CD4-positive, alpha-beta T cell treated with Interleukin-17A for 4 hours (primary cell): Measurements from ENCODE around the gene GFAP.

ENCODE experiments used
- DNase-seq: peaks from one replicate; pipeline ENCODE4 v3.0.0-alpha.2; 2020; ENCODE audit warnings: mixed read lengths

GFAP gene

GRCh38 chr17:44912763-44913544 lies 2.3 kb downstream of the GFAP start:
- no peak for DNase-seq

DNA sequence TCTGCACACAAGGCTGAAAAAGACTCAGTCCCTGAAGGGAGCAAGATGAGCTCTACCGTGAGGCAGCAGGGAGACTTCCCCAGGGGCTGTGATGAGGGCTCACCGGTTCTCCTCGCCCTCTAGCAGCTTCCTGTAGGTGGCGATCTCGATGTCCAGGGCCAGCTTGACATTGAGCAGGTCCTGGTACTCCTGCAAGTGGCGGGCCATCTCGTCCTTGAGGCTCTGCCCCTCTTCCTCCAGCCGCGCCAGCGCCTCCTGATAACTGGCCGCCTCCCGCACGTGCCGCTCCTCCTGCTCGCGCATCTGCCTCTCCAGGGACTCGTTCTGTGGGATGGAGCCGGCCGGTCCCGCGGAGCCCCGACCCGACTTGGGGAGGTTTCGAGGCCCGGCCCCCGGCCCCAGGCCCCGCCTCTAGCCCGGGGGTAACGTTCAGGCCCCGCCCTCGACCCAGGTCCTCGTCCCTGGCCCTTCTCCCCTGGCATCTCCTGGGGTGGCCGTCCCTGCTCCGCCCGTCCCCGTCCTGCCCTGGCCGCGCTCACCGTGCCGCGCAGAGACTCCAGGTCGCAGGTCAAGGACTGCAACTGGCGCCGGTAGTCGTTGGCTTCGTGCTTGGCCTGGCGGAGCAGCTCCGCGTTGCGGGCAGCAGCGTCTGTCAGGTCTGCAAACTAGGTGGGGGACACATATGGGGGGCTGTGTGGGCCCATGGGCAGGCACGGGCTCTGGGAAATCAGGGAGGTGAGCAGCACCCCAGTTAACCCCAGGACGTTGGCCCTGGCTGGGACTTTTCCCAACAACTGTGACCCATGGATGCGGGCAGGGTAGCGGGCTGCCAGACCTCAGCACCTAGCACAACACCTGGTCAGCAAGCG lies 3.9 kb downstream of the GFAP start:
- peak; percentile 63 for DNase-seq

- no peak for DNase-seq
Observed at GRCh38 chr17:44910231-44911106, 4.8 kb downstream of the GFAP start.

GRCh38 chr17:44909681-44910144 lies 5.6 kb downstream of the GFAP start:
- DNase-seq: no peak

- DNase-seq: no peak
Observed at GRCh38 chr17:44908761-44909326, 6.5 kb downstream of the GFAP start.

GRCh38 chr17:44907729-44908470 lies 7.4 kb downstream of the GFAP start:
- DNase-seq: no peak

DNA sequence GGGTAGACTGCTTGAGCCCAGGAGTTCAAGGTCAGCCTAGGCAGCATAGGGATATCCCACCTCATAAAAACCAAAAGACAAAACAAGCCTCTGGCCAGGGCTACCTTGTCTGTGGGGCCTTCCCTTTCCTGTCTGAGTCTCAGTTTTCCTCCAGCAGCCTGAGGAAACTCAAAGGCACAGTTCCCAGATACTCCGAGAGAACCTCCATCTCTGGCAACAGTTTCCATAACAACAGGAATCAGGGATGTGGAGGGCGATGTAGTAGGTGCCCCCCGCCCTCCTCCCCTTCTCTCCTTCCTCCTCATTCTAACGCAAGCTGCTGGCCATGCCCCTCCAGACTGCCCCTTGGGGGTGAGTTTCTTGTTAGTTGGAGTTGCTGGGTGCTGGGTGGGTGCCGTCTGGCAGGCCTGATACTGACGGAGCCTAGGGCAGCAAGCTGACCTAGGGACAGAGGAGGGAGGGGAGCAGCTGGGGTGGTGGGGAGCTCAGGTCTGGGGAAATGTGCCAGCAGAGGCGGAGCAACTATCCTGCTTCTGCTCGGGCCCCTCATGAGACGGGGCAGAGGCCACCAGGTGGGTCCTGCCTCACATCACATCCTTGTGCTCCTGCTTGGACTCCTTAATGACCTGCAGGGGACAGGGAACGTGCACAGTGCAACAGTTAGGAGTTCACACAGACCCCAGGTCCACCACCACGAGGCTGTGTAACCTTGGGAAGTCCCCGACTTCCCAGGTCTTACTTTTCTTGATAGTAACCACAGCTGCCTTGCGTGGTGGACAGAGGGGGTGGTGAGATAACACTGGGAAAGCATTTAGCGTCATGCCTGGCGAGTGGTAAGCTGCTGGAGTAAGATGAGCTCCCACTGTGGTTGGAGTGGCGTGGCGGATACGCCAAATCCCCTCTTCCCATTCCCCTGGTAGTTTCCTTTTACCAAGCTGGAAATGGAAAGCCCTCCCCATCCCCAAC lies 8.3 kb downstream of the GFAP start:
- no peak for DNase-seq

DNA sequence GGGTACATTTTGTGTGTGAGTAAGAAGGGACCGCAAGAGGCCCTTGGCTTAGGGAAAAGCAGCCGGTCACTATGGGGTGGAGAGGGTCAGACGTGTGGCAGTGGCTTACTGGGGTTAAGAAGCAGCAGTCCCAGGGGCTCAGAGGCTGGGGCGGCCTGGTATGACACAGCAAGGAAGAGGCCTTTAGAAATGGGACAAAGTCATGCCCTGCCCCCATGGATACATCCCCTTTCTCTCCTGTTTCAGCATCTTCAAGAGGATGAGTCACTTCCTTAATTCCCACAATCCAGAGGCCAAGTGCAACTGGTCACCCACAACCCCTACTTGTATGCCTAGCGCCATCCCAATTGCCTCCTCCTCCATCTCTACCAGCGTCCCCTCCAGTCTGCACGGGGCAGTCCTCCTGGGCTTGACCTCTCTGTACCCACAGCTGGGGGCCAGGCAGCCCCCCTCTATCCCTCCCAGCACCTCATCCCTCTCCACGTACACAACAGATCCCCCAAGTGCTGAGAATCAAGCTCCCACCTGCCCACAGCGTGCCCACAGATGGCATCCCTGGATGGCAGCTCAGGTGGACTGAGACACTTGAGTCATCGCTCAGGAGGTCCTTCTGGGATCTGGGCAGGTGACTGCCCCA lies 9.2 kb downstream of the GFAP start:
- DNase-seq: no peak

DNA sequence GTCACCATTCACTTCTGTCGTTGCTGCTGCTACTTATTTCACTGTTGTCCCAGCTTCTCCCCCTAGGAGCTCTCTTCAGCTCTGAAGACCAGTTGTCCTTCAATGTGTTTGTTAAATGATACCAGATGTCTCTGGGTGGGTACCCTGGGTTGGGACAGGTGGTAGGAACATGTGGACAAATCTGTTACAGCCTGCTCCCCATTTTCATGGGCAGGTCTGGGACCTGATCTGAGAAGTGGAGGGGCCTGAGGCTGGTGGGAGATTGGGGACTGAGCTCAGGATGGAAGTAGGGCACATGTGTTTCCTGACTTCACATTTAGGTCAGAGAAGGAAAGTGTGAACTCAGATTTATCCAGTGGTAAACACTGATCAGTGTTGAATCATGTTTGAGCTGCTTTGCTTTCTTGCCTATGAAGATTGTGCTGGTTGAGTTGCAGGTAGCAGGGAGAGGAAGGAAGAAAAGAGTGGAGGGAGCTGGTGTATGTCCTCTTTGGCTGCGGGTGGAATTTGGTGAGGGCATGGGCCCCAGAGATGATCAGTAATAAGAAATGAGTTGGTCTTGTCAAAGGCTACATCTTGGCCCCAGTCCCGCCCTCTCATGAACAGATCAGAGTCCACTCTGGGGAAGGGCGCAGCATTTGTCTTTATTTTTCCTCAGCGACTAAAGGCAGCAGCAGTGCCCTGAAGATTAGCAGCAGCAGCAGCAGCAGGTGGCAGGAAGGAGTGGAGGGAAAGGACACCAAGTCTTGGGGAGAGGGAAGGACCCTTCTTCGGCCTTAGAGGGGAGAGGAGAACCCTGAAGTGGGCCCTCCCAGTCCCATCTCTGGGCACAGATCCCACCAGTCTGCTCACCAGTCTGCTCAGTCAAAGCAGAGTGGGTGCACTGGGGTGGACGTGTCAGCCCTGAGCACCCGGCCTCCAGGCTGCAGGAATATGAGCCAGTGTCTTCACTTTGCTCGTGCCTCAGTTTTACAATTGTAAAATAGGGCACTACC lies 10.0 kb downstream of the GFAP start:
- no peak for DNase-seq

DNA sequence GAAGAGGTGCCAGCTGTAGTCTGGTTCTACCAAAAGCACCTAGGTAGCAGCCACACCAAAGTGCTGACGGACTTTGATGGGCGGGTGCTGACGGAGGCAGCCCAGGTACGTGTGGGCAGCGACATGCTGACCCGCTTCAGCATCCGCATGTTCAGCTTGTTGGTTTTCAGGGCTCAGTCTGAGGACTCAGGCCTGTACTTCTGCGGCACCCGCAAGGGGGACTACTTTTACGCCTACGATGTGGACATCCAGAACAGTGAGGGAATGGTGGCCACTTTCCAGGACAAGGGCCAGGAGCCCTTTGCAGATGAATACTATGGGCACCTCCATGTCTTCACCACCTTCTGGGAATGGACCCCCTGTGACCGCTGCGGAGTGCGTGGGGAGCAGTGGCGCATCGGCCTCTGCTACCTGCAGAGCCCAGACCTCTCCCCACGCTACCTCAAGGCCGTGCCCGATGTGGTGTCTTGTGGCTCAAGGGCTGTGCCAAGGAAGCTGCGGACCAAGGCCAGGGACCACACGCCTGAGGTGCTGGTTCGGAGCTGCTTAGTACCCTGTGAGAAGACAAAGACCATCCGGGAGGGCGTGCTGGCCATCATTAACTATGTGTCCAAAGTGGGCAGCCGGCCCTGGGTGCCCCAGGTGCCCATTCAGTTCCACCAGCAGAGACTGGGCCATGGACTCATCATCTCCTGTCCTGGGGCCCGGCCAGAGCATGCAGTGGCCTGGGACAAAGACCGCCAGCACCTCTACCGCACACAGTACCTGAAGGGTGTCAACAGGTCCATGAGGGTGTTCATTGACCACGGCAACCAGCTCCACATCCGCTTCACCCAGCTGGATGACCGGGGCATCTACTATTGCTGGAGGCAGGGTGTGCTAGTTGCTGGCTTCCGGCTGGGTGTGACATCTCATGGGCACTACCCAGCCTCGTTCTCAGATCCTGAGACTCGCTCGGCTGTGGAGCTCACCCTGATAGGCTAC lies 11.0 kb downstream of the GFAP start:
- DNase-seq: no peak

GRCh38 chr17:44903012-44903685 lies 12.2 kb downstream of the GFAP start:
- DNase-seq: no peak

DNA sequence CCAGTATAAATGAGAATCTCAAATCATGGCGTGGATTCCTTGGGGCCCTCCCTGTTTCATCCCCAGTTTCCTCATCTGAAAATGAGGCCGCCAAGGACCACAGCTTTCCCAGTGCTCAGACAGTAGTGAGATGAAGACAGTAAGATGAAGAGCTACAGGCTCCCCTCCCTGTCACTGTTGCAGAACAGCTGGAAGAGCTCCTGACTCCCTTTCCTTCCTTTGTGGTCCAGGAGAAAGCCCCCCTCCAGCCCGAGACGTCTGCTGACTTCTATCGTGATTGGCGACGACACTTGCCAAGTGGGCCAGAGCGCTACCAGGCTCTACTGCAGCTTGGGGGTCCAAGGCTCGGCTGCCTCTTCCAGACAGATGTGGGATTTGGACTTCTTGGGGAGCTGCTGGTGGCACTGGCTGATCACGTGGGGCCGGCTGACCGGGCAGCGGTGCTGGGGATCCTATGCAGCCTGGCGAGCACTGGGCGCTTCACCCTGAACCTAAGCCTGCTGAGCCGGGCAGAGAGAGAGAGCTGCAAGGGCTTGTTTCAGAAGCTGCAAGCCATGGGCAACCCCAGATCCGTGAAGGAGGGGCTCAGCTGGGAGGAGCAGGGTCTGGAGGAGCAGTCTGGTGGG lies 13.1 kb downstream of the GFAP start:
- no peak for DNase-seq

DNA sequence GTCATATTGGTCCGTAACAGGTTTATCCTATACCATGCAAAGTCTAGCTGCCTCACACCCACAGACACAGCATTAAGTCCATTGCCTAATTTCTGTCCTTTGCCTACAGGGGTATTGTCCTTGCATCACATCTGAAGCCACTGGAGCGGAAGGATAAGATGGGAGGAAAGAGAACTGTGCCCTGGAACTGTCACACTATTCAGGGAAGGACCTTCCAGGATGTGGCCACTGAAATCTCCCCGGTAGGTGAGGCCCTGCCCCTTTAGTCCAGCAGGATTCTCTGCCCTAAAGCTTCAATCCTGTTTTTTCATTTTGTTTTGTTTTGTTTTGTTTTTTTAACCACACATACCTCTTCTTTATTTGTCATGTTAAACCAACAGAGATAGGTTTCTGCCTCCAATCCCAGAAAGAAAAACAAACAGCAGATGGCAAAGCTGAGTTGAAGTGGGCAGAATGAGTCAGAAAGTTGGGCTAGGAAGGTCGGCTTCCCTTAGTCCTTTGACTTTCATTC lies 13.8 kb downstream of the GFAP start:
- DNase-seq: no peak

- no peak for DNase-seq
Observed at GRCh38 chr17:44900894-44901293, 14.4 kb downstream of the GFAP start.

DNA sequence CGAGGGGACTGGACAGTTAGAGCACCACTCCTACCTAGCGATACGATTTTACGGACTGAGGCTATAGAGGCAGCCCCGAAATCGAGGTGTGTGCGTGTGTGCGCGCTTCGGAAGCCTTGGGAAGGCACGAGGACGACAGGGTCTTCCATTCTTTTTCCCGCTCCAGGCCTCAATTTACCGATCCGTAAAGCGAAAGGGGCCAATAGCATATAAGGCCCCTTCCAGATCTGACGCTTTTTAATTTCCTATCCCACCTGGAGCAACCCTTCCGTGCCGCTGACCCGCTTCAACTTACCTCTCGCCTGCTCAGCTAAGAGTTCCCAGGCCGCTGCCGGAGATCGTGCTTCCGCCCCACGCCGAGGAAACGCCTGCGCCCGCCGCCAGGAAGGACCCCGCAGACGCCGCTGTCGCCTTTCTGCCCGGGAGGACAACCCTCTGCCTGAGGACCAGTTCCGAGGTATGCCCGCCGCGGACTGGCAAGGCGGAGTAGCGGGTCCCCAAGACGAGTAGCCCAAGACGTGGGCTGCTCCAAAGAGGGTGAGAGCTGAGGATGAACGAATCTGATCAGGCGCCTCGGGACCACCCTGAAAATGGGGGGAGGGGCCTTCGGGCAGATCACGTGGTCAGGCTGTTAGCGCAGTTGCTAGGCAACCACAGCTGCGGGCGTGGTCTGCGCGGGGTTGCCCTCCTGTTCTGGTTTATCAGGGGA lies 16.1 kb downstream of the GFAP start, which contains the start of gene EFTUD2:
Gene EFTUD2, minus strand, starts transcription at position 372 of the 709 bp plus-strand sequence. CDS start 4,924 bp downstream, outside the sequence.
- peak; percentile 94 for DNase-seq

- DNase-seq: no peak
Observed at GRCh38 chr17:44898768-44899073, 16.6 kb downstream of the GFAP start.
